Left lung (tissue), 10 donors: ENCODE measurements around the gene CREB3. TPM values are rescaled to one million over a fixed set of nuclear protein-coding genes. Genes with fewer than 3 reads are reported as not detected.
A peak's percentile ranks its signal among the peaks of the same experiment; 100 is the strongest.

Experiments
- ATAC-seq: fragments of 200-7000 bp; cut with Tn5 transposase; one replicate; pipeline ENCODE4 v1.9.1; 2020; ENCODE audit warnings: moderate library complexity
- DNase-seq, 4 donors: peaks; one replicate each; pipeline ENCODE4 v3.0.0-alpha.2; 2013 to 2020
- H3K27ac ChIP-seq, 2 donors: fragments of 200-600 bp; sonication (generic) in 1 of 2; one replicate each; pipeline versions ENCODE4 v1.5.0 to v1.8.0; 2020 to 2021
- H3K27me3 ChIP-seq, 2 donors: fragments of 200-600 bp; sonication (generic) in 1 of 2; one replicate each; pipeline versions ENCODE4 v1.5.0 to v1.8.0; 2020 to 2021
- H3K36me3 ChIP-seq, 2 donors: fragments of 200-600 bp; sonication (generic) in 1 of 2; one replicate each; pipeline versions ENCODE4 v1.5.0 to v1.8.0; 2020 to 2021
- H3K4me1 ChIP-seq, 2 donors: fragments of 200-600 bp; one replicate each; pipeline ENCODE4 v1.8.0; 2021
- H3K4me3 ChIP-seq, 2 donors: fragments of 200-600 bp; sonication (generic) in 1 of 2; one replicate each; pipeline versions ENCODE4 v1.5.0 to v1.8.0; 2020 to 2021; ENCODE audit warnings: mild to moderate bottlenecking in 1 of 2
- H3K9me3 ChIP-seq, 2 donors: fragments of 200-600 bp; sonication (generic) in 1 of 2; one replicate each; pipeline versions ENCODE4 v1.5.0 to v1.8.0; 2020 to 2021
- intact Hi-C, 2 donors: fragments of 100-400 bp; cut with DNase I; formaldehyde crosslinking; loops; one replicate each; pipeline versions ENCODE4 v1.11.2 to v1.14.2; 2022
- polyA plus RNA-seq, 6 donors: library from polyadenylated mRNA; unstranded; fragments of 120-200 nt; gene quantifications; one replicate each; pipeline ENCODE4 v1.2.1, GENCODE V29; 2013; ENCODE audit not compliant: insufficient read length in 6 of 6
- total RNA-seq, 2 donors: library from RNA; stranded (reverse); fragmentation: NEBNext Ultra II Directional; extraction: Animal tissue kit (Norgen Biotek cat#: 25700); gene quantifications; one replicate each; pipeline ENCODE4 v1.2.1, GENCODE V29; 2021
- TF ChIP-seq, protein P1 (sequence below), 2 donors: fragments of 200-600 bp; sonication (generic) in 1 of 2; IDR thresholded peaks; one replicate each; pipeline versions ENCODE4 v1.5.0 to v1.8.0; 2021; ENCODE audit warnings: antibody characterized with exemption in 2 of 2
- donor health status: DM: no; HTN: yes; CAD: no.
- donor health status: DM: no; HTN: no; CAD: no.

Gene CREB3
- total and polyA plus RNA-seq, 8 donors = 31.2 to 42.4 (median 39.8) TPM

DNA sequence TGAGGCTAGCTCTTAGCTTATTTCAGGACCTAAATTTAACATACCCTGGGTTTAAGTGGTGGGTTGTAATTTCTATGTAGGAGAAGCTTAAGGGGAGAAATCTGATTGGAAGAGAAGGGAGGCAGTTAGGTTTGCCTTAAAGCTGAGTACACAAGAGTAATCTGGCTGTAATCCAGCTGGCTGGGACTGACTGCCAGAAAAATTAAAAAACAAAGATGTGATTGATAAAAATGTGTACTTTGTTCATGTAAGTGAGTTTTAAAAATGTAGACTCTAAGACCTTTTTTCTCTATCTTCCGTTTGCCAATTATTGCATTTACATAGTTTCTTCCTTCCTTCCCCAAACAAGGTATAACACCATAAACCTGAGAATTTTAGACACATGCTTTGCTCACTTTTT is 39.1 kb downstream of the CREB3 start:
- Histone ChIP-seq H3K4me3 (no peak overlapping the region), H3K9me3 (no peaks in the 10 kb centered on the region), H3K4me1 (peaks cover 14 to 26% of the 10 kb centered on the region in 2 donors), H3K27me3 (no peaks in the 10 kb centered on the region), H3K27ac (peak overlapping the region in 1 of 2 donors; percentile 35), H3K36me3 (no peaks in the 10 kb centered on the region)
- ATAC-seq = peak; percentile 45
- TF ChIP-seq, protein P1, sequence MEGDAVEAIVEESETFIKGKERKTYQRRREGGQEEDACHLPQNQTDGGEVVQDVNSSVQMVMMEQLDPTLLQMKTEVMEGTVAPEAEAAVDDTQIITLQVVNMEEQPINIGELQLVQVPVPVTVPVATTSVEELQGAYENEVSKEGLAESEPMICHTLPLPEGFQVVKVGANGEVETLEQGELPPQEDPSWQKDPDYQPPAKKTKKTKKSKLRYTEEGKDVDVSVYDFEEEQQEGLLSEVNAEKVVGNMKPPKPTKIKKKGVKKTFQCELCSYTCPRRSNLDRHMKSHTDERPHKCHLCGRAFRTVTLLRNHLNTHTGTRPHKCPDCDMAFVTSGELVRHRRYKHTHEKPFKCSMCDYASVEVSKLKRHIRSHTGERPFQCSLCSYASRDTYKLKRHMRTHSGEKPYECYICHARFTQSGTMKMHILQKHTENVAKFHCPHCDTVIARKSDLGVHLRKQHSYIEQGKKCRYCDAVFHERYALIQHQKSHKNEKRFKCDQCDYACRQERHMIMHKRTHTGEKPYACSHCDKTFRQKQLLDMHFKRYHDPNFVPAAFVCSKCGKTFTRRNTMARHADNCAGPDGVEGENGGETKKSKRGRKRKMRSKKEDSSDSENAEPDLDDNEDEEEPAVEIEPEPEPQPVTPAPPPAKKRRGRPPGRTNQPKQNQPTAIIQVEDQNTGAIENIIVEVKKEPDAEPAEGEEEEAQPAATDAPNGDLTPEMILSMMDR (IDR thresholded peaks at IDR 0.05) = no peak
- intact Hi-C loops = no loop called here
- peak in 1 of 4 donors; percentile 85 for DNase-seq

DNA sequence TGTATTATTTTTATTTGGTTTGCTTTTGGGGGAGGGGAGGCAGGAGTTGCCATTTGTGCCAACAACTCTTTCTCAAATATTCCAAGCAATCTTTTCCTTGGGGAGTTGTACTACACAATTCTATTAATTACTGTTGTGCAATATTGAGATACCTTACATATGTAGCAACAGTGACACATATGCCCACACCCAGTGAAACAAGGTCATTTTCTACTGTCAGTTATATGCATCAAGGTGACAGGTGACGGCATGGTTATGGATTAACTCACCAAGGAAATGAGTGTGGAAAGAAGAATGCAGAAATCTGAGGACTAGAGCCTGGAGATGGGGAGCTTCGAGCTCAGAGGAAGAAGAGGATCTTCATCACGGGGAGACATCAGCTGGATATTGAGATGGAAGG is 39.5 kb downstream of the CREB3 start:
- no peaks in the 10 kb centered on the region for H3K9me3 ChIP-seq
- no peaks in the 10 kb centered on the region for H3K27me3 ChIP-seq
- H3K27ac ChIP-seq = no peak overlapping the region
- ATAC-seq (peak; percentile 45), DNase-seq (no peak)
- TF ChIP-seq, protein P1 (IDR thresholded peaks at IDR 0.05) = no peak
- intact Hi-C loops = no loop called here
- H3K36me3 ChIP-seq = no peaks in the 10 kb centered on the region
- peaks cover 14 to 26% of the 10 kb centered on the region in 2 donors for H3K4me1 ChIP-seq
- no peak overlapping the region for H3K4me3 ChIP-seq

DNA sequence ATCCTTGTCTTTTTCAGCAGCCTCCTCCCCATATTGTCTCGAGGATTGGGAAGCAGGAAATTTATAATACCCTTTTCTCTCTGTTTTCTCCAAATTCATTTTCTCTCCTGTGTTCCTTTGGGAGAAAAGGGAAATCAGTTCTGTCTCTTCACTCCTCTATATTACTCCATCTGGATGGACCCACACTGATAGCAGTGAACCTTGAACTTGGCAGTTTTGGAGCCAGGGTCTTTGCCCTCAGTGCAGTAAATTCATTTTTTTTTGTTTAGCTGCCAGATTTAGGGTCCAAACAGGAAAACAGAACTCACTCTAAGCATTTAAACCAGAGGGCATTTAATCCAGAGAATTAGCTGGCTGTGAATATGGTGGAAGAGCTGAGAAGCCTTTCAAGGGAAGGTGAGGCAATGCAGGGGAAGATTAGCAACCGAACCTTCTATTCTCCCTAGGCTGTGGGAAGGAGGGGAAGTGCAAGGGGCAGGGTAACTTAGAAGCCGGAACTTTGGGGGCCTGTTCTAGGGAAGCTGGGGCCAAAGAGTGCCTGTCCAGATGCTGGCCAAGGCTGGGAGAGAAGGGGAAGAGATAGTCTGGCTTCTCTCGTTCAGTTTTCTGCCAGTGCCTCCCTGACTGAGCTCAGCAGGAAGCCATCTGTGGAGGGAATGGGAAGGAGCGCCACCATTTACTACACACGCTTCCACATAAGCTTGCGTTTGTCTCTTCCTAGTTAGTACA is 42.6 kb downstream of the CREB3 start:
- Histone ChIP-seq H3K4me1 (peaks cover 14 to 26% of the 10 kb centered on the region in 2 donors), H3K36me3 (no peaks in the 10 kb centered on the region), H3K9me3 (no peaks in the 10 kb centered on the region), H3K27ac (peak overlapping the region in 1 of 2 donors; percentile 43), H3K27me3 (no peaks in the 10 kb centered on the region), H3K4me3 (no peak overlapping the region)
- DNase-seq (no peak), ATAC-seq (peak; percentile 32)
- intact Hi-C loops = no loop called here
- TF ChIP-seq, protein P1 (IDR thresholded peaks at IDR 0.05) = no peak

DNA sequence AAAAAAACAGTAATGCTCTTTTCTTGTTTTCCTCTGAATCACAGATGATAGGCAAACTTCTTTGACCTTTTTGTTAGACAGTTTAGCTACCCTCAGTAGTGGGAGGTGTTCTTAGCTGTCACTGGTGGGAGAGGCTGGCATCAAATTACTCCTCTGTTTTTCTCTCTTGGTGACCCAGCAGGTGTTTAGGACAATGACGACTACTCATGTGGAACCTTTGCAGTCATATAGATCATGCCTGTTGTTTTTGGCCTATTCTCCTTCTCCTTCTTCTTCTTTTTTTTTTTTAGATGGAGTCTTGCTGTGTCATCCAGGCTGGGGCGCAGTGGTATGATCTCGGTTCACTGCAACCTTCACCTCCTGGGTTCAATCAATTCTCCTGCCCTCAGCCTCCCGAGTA is 43.6 kb downstream of the CREB3 start:
- no peaks in the 10 kb centered on the region for H3K27me3 ChIP-seq
- DNase-seq (no peak), ATAC-seq (no peak)
- H3K9me3 ChIP-seq = no peaks in the 10 kb centered on the region
- H3K4me3 ChIP-seq = no peak overlapping the region
- H3K36me3 ChIP-seq = no peaks in the 10 kb centered on the region
- intact Hi-C loops = no loop called here
- TF ChIP-seq, protein P1 (IDR thresholded peaks at IDR 0.05) = no peak
- no peak overlapping the region for H3K27ac ChIP-seq
- peaks cover 9 to 20% of the 10 kb centered on the region in 2 donors for H3K4me1 ChIP-seq

DNA sequence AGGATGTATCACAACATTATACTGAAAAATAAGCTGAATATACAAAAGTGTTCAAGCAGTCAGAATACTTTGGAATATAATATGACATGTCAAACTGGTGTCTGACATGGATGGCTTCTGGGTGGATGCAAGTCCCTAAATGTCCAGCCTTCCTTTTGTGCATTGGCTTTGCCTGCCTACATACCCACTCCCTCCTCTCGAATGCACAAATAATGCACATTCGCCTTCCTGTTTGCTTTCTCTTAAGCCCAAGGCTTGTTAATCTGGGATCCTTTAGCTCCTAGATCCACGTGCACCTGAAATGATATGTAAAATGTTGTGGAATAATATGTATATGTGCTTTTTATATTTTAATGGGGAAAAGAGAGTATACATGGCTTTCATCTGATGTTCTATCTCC is 46.0 kb downstream of the CREB3 start:
- H3K4me1 ChIP-seq = peaks cover 0 to 8% of the 10 kb centered on the region in 2 donors
- ATAC-seq (no peak), DNase-seq (no peak)
- H3K36me3 ChIP-seq = no peaks in the 10 kb centered on the region
- H3K27ac ChIP-seq = no peak overlapping the region
- H3K9me3 ChIP-seq = no peaks in the 10 kb centered on the region
- H3K4me3 ChIP-seq = no peak overlapping the region
- no peaks in the 10 kb centered on the region for H3K27me3 ChIP-seq
- TF ChIP-seq, protein P1 (IDR thresholded peaks at IDR 0.05) = no peak
- intact Hi-C loops = no loop called here
